ENCODE results near the gene ST6GALNAC3.

- TF ChIP-seq CTCF (IDR thresholded peaks at IDR 0.05) (no peak), EZH2 (IDR thresholded peaks at IDR 0.05) (no peak), EZH2phosphoT487 (IDR thresholded peaks at IDR 0.05) (no peak)
These were observed 43.0 kb upstream of the ST6GALNAC3 start for GRCh38 chr1:76031496-76031895.
